D721Med (cell line): ENCODE measurements around the gene MOB3C.

Experiments
- DNase-seq: peaks from one replicate; pipeline ENCODE4 v3.0.0; 2011; ENCODE audit warnings: low spot score; ENCODE audit not compliant: insufficient read length
- FAIRE-seq: peaks from 2 replicates; lab custom pipeline; 2011; peaks lifted over from hg19 to GRCh38; lab: Jason Lieb, UNC
- CTCF ChIP-seq: IDR thresholded peaks from 2 replicates; pipeline ENCODE4 v1.5.1; 2012; ENCODE audit warnings: mild to moderate bottlenecking, control low read depth; ENCODE audit not compliant: insufficient read depth; ENCODE audit errors: missing control alignments

MOB3C gene

GRCh38 chr1:46558966-46559365 is 57.6 kb downstream of the MOB3C start:
- TF ChIP-seq CTCF: no peak
- no peak for FAIRE-seq
- no peak for DNase-seq

- DNase-seq (no peak), FAIRE-seq (no peak)
- TF ChIP-seq CTCF: no peak
Measured at GRCh38 chr1:46558141-46558963, 58.3 kb downstream of the MOB3C start.
